G401 (cell line): ENCODE measurements around the gene SLC17A3. TPM values are rescaled to one million over a fixed set of nuclear protein-coding genes. Genes with fewer than 3 reads are reported as not detected.
A peak's percentile ranks its signal among the peaks of the same experiment; 100 is the strongest.

Experiments
- DNase-seq: peaks from one replicate; pipeline ENCODE4 v3.0.0-alpha.2; 2015; ENCODE audit warnings: low spot score
- in situ Hi-C: cut with HindIII; loops from 2 replicates; pipeline ENCODE4 v1.10.0; 2016; ENCODE audit warnings: low sequenced_read_pairs, mixed read lengths
- total RNA-seq: library from RNA; depleted of rRNA; stranded (reverse); fragments of >200 nt; shearing (Covaris generic); gene quantifications from 2 replicates; pipeline ENCODE4 v1.2.3, GENCODE V29; 2014

SLC17A3 gene
- total RNA-seq, 1 experiment from 2014 or later: not detected

DNA sequence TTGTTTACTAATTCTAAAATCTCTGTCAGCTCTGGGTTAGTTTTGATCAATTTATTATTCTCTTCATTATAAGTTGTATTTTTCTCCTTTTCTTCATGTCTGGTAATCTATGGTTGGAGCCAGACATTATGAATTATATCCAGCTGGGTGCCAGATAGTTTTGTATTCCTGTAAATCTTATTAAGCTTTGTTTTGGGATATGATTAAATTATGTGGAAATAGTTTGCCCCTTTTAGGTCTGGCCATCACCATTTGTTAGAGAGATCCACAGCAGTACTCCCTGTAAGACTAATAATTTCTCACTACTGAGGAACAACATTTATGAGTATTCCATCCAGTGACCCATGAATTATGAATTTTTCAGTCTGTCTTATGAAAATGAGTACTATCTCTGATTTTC lies 21.3 kb downstream of the SLC17A3 start:
- DNase-seq: no peak
- in situ Hi-C loops: no loop called here

DNA sequence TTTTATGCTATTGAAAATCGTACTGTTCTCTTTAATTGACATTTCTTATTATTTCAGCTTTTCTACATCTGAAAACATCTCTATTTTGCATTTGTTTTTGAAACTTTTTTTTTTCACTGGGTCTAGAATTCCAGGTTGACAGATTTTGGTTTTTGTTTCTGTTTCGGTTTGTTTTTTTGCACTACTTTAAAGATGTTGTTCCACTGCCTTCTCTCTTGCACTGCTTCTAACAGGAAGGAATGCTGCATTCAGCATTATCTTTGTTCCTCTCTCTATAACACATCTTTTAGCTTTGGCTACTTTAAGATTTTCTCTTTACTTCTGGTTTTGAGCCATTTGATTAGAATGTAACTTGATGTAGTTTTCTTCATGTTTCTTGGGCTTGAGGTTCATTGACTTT lies 22.1 kb downstream of the SLC17A3 start:
- in situ Hi-C loops: no loop called here
- no peak for DNase-seq

DNA sequence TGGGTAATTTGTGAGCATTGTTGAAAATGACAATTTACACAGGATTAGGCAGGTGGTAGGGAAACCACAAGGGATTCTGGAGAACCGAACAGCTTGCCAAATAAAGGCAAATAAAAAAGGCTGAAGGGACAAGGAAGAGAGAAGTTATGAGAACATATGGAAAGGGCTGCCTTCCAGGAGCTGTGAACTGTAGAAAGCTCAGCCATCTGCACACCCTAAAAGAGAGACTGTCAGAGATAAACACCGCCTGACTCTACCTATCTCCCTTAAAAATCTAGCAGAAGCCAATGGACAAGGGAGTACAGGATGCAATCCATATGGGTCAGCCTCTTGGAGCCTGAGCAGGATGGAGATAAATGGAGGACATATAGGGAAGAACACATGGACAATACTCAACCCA lies 29.5 kb downstream of the SLC17A3 start:
- in situ Hi-C loops: no loop called here
- DNase-seq: peak; percentile 75

DNA sequence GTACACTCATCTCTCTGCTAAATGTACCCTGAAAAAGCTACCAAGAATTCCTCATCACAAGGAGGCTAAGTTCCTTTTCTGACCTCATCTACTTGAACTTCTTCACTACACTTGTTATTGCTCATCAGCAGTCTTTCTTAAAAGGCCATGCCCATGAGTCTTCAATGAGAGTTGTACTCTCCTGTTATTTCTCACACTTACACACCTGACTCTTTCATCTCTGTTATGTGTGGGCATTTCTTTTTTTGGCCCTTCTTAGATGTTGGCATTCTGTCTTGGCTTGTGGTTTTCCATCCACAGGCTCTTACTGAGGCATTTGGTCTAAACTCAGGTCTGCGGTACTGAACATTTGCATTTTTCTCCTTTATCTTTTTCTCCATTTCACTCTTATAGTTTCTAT lies 31.5 kb downstream of the SLC17A3 start:
- no peak for DNase-seq
- in situ Hi-C loops: no loop called here

DNA sequence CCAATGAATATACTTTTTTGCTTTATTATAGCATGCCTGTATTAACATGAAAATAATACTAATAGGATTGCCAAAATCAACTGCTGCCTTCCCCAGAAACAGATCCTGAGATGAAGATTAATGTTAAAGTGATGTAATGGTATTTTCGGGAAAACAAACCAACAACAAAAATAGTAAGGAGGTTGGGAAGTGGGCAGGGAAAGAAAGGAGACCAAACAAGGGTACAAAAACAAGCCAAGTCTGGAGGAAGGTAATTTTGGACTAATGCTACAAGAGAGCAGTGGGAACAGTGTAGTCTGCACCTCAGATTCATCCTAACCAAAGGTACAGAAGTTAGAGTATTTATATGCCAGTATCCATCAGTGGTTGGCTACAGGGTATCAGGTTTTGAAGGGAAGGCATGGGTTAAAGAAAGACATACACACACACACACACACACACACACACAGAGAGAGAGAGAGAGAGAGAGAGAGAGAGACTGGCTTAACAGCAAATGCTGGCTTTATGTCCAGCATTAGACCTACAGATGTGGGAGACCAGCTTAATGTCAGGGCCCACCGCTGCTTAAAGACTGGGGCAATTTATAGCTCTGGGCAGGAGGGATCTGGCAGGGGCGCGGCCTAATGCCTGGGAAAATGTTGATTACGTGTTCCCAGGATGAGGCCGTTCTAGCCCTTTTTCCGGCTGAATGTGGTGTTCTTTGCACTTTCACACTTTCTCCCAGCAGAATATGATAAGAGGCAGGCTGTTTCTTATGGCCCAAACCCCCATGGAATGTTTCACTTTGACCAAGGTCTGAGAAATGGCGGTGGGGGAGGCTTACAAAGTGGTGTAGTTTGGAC lies 38.4 kb downstream of the SLC17A3 start:
- DNase-seq: no peak
- in situ Hi-C loops: no loop called here

DNA sequence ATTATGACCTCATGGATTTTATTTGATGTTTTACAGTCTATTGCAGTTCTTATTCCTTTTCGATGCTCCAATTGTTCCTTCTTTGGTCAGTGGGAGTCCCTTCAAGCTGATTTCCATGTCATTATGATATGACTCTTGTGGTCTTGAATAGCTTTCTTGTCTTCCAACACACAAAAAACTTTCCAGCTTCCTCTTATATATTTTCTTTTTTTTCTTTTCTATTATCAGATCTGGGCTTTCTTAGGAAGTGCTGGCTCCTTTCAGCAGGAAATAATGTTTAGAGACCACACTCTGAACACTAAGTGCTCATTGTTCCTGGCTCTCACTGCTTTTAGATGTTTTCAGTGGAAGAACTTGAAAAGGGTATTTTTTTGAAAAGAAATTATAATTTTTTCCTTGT lies 39.1 kb downstream of the SLC17A3 start:
- in situ Hi-C loops: no loop called here
- no peak for DNase-seq

DNA sequence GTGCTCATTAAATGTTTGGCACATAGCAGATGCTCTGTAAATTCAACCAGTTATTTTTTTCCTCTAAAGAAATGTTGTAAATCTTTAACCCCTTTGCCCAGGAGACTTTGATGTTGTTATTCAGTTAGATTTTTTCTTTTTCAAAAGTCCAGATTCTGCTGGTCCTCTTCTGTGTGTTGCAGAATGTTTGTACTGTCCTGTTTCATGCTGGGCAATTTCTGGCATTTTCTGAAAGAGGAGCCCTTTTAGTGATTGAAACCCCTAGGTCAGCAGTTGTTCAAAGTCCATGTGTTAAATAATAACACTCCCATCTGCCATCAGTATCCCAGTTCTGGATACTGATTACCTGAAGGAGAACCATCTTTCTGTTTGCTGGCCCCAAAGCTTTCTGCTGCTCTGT lies 40.9 kb downstream of the SLC17A3 start:
- in situ Hi-C loops: no loop called here
- DNase-seq: no peak

DNA sequence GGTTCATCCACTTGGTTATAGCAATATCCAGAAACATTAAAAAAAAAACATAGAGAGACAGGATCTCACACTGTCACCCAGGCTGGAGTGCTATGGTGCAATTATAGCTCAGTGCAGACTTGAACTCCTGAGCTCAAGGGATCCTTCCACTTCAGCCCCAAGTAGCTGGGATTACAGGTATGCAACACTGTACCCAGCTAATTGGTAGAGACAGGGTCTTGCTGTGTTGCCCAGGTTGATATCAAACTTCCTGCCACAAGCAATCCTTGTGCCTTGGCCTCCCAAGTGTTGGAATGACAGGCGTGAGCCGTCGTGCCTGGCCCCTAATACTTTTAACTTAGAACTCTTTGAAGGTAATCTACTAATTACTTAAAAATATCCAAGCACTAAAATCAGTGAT lies 41.4 kb downstream of the SLC17A3 start:
- DNase-seq: no peak
- in situ Hi-C loops: no loop called here

DNA sequence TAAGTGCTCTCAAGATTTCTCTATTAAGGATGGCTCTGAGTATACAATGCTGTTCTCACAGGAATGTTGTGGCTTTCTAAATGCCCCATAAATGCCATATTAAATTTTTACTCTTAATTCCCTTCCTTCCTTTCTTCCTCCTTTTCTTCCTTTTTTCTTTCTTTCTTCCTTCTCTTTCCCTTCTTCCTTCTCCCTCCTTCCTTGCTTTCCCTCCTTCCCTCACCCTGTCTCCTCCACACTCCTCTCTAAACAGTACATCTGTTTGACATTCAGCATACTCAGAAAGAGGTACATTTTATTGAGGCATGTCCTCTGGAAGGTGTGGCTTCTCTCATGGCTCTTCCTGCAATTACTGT lies 41.8 kb downstream of the SLC17A3 start:
- no peak for DNase-seq
- in situ Hi-C loops: no loop called here

DNA sequence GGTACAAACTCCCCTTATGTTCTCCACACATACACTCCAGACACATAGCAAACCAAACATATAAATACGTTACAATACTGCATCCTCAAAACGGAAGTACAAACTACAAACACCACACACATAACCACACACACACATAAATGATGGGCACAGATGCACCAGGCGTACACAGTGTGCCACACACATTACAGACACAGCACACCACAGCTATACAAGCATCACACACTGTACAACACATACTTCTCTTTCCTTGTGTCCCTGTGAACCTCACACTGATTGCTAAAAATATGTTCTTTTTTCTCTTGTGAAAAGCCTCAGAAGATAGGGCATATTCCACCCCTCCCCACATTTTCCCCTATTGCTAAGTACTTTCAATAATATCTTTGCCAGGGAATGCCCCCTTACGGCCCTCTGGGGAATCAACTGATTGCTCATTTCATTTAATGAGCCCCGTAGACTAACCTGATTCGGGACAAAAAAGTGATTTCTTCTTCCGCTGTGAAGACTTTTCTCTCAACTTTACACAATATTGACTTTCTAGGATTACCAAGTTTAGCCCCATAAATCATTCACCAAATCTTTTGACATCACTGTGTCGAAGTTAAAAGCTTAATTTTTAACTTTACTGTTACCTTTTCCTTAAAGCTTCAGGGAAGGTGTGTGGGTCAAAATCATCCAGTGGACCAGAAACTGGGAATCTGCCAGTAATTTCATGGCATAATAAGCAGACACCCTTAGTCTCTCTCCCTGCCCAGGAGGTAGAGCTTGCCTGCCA lies 42.3 kb downstream of the SLC17A3 start, which contains the start of gene SLC17A1:
Gene SLC17A1 (minus strand): TSS at position 521 of the 775 bp plus-strand sequence. CDS start 1,495 bp downstream, outside the sequence.
- in situ Hi-C loops: no loop called here
- no peak for DNase-seq

DNA sequence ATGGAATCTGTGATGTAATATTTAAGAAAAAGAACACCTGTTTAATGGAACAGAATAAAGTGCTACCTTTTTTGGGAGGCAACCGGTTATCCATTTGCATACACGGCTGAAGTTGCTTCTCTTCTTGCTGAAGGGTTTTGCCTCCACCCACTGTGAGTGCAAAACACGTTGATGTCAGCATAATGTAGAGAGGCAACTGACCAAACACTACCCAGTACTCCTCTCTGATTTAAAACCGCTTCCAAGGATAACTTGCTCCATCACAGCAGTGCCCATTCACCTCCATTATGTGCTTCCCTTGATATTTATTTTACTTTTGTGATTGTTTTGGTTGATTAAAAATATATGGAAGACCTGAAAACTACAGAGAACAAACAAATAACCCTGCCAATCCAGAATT lies 43.6 kb downstream of the SLC17A3 start:
- in situ Hi-C loops: no loop called here
- DNase-seq: no peak

DNA sequence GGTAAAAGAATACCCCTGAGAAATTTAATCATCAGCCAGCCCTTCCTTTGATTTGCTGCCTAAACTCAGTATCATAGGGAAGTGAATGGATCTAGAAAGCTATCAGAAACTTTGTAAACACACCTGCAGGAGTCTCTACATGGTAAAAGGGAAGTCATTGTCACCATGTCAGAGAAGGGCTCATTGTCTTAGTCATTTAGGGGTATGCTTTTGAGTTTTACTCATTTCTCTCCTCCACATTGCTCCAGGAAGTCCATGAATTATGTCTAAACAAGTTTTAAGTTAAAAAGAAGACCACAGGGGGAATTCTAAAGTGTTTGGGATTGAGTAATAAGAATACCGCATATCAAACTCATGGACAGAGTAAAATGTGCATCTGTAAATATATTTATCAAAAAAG lies 44.7 kb downstream of the SLC17A3 start:
- no peak for DNase-seq
- in situ Hi-C loops: no loop called here

DNA sequence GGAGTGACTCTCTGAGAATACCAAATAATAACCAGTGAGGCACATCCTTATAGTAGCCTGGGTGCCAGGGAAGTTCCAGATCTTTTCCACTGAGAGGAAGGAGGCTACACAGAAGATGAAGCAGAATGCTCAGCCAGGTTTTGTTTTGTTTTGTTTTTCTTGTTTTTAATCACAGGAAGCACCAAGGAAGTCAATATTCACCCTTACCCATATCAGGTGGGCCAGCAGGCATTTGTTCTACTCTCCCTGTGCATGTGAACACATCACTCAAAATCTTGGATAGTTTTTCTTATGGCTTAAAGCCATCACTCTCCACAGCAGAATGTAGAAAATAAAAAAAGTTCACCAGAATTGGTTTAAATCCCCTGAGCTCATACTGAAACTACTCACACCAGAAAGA lies 52.7 kb downstream of the SLC17A3 start:
- DNase-seq: no peak
- in situ Hi-C loops: no loop called here

DNA sequence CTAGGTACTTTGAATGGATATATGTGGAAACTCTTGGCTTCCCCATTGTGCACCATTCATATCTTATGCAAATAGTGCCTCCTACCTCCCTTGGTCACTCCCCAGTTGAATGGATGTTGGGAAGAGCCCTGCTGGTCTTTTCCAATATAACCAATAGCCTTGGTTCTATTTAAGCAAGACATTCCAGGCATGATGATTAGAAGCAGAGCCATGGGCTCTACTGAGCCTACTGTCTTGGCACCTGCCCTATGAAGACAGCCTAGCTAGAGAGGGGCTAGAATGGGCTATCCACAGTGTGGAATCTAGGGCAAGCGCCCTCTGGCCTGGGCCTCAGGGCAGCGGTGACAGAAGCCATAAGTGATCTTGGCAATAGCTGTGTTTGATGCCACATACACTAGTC lies 57.8 kb downstream of the SLC17A3 start:
- no peak for DNase-seq
- in situ Hi-C loops: no loop called here

DNA sequence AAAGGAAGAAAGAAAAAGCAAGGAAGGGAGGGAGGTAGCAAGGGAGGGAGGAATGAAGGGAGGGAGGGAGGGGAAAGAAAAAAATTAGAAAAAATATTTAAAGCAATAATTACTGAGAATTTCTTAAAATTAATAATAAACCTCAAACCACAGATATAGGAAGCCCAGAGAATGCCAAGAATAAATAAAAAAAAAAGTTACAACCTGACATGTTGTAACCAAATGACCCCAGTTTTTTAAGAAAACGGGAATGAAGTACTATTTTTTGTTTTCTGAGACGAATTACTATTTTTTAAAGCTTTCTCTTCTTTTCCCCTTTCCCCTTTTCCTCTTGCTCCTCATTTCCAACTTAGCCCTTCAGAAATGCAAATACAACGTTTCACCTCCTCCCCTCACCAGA lies 58.8 kb downstream of the SLC17A3 start:
- in situ Hi-C loops: no loop called here
- no peak for DNase-seq

DNA sequence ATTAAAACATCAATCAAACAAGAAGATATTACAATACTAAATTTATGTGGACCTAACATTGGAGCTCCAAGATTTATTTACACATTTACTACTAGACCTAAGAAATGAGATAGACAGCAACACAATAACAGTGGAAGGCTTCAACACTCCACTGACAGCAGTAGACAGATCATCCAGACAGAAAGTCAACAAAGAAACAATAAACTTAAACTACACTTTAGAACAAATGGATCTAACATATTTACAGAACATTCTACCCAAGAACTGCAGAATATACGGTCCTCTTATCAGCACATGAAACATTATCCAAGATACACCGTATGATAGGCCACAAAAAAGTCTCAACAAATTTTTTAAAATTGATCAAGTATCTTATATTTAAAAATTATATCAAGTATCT lies 69.2 kb downstream of the SLC17A3 start:
- DNase-seq: no peak
- in situ Hi-C loops: no loop called here

DNA sequence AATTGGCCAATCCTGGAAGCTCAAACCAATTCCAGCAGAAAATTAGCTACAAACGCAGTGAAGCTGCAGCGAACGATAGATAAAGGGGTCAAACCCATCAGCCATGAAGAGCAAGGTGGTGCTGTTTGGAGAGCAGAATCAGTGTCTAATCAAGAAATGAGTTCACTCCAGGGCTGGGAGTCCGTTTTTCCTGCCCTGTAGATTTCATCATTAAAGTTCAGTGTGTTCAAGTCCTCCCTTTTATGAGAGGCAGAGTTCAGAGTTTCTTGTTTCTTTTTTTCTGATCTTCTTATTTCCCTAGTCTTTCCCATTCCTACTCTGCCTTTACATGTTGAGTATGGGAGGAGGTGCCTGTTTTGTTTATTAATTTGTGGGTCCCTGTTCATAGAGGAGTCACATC lies 72.6 kb downstream of the SLC17A3 start:
- DNase-seq: no peak
- in situ Hi-C loops: no loop called here
